Neural crest cell (in vitro differentiated cells): ENCODE results near the gene PCNX1. TPM values are rescaled to one million over a fixed set of nuclear protein-coding genes. Genes with fewer than 3 reads are reported as not detected.
"Not testable (repeated sequence)": the region's sequence is repeated elsewhere in the genome, so short reads cannot be mapped to it uniquely, and the experiment has no call there.

Source experiments
- DNase-seq: peaks from one replicate; pipeline ENCODE4 v3.0.0; 2021; ENCODE audit warnings: low read depth, mixed read lengths, low spot score
- H3K27ac Mint-ChIP-seq: one replicate; pipeline ENCODE4 v1.8.0; 2021; ENCODE audit warnings: mild to moderate bottlenecking, mixed read lengths; ENCODE audit not compliant: unreplicated experiment
- H3K27me3 Mint-ChIP-seq: 2 replicates; pipeline ENCODE4 v1.8.0; 2021; ENCODE audit warnings: low read depth, mild to moderate bottlenecking, mixed read lengths
- H3K36me3 Mint-ChIP-seq: 2 replicates; pipeline ENCODE4 v1.8.0; 2021; ENCODE audit warnings: low read depth, mild to moderate bottlenecking, mixed read lengths
- H3K4me1 Mint-ChIP-seq: 2 replicates; pipeline ENCODE4 v1.8.0; 2021; ENCODE audit warnings: mixed read lengths
- H3K4me3 Mint-ChIP-seq: one replicate; pipeline ENCODE4 v1.8.0; 2021; ENCODE audit warnings: mild to moderate bottlenecking, mixed read lengths
- H3K9me3 Mint-ChIP-seq: 2 replicates; pipeline ENCODE4 v1.8.0; 2021; ENCODE audit warnings: mixed read lengths
- total RNA-seq: library from RNA; stranded (reverse); gene quantifications from 2 replicates; pipeline ENCODE4 v1.2.1, GENCODE V29; 2021
- TF ChIP-seq, protein P1 (sequence below): fragments of 200-600 bp; sonication (generic); conservative IDR thresholded peaks from 2 replicates; pipeline ENCODE4 v1.5.0; 2021; ENCODE audit warnings: antibody characterized with exemption, mild to moderate bottlenecking

Gene PCNX1
- total RNA-seq, 1 donor from 2014 or later, result 50.3 TPM

DNA sequence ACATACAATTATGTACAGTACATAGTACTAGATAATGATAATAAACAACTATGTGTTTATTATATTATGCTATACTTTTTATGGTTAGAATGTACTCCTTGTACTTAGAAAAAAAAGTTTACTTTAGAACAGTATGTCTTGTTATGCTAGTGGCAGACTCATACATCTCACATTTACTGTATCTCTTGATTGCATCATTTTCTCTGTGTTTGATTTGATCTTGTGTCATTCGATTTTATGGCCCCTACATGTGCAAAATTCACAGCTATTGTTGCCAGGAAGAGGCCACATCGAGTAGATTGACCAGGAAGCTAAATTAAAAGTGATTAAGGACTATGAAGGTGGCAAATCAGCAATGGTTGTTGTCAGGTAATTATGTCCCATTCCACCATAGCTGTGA lies 153.0 kb downstream of the PCNX1 start:
- no peak for DNase-seq
- no peak overlapping the region for H3K27ac Mint-ChIP-seq
- TF ChIP-seq, protein P1, sequence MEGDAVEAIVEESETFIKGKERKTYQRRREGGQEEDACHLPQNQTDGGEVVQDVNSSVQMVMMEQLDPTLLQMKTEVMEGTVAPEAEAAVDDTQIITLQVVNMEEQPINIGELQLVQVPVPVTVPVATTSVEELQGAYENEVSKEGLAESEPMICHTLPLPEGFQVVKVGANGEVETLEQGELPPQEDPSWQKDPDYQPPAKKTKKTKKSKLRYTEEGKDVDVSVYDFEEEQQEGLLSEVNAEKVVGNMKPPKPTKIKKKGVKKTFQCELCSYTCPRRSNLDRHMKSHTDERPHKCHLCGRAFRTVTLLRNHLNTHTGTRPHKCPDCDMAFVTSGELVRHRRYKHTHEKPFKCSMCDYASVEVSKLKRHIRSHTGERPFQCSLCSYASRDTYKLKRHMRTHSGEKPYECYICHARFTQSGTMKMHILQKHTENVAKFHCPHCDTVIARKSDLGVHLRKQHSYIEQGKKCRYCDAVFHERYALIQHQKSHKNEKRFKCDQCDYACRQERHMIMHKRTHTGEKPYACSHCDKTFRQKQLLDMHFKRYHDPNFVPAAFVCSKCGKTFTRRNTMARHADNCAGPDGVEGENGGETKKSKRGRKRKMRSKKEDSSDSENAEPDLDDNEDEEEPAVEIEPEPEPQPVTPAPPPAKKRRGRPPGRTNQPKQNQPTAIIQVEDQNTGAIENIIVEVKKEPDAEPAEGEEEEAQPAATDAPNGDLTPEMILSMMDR, result no peak
- peaks cover 3% of the 10 kb centered on the region for H3K9me3 Mint-ChIP-seq
- no peak overlapping the region for H3K4me3 Mint-ChIP-seq
- H3K27me3 Mint-ChIP-seq, result no peaks in the 10 kb centered on the region
- peaks cover 30% of the 10 kb centered on the region for H3K36me3 Mint-ChIP-seq
- no peaks in the 10 kb centered on the region for H3K4me1 Mint-ChIP-seq

DNA sequence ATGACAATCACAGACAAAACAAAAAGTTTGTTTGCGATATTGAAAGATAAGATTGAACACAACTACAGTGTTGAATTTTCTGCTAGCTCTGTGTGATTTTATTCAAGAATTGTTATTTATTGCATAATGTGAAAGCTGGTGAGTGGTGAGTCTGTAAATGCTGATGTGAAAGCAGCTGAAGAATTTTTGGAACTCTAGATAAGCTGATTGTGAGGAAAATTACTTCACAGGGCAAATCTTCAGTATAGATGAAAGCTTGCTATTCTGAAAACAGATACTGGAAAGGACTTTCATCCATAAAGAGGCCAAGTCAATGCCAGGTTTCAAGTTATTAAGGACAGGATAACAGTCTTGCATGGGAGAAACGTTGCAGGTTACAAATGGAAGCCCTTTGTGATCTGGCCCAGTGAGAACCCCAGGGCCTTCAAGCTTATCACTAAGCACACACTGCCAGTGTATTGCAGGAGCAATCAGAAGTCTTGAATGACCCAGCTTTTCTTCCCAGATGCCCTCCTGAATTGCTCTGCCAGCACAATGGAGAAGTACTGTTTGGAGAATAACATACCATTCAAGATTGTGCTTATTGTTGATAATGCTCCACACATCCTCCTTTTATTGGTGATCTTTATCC lies 153.7 kb downstream of the PCNX1 start:
- peaks cover 37% of the 10 kb centered on the region for H3K36me3 Mint-ChIP-seq
- no peak for DNase-seq
- H3K9me3 Mint-ChIP-seq, result peaks cover 6% of the 10 kb centered on the region
- H3K27ac Mint-ChIP-seq, result no peak overlapping the region
- H3K4me1 Mint-ChIP-seq, result no peaks in the 10 kb centered on the region
- TF ChIP-seq, protein P1, result no peak
- H3K4me3 Mint-ChIP-seq, result no peak overlapping the region
- no peaks in the 10 kb centered on the region for H3K27me3 Mint-ChIP-seq

DNA sequence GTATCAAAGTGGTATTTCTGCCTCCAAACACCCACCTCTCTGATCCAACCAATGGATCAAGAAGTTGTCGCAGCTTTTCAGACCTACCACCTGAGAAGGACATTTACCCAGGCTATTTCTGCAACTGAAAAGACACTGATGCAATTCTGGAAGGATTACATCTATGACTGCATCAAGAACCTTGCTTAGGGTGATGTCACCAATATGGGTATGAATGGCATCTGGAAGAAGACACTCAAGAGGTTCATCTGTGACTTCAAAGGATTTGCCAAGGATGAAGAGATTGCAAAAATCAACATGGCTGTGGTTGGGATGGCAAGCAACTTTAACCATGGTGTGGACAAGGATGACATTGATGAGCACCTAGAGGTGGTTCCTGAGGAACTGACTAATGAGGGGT lies 154.2 kb downstream of the PCNX1 start:
- Mint-ChIP-seq H3K4me3 (no peak overlapping the region), H3K27me3 (no peaks in the 10 kb centered on the region), H3K9me3 (peaks cover 11% of the 10 kb centered on the region), H3K27ac (no peak overlapping the region), H3K4me1 (no peaks in the 10 kb centered on the region), H3K36me3 (peaks cover 42% of the 10 kb centered on the region)
- TF ChIP-seq, protein P1, result no peak
- DNase-seq, result no peak

DNA sequence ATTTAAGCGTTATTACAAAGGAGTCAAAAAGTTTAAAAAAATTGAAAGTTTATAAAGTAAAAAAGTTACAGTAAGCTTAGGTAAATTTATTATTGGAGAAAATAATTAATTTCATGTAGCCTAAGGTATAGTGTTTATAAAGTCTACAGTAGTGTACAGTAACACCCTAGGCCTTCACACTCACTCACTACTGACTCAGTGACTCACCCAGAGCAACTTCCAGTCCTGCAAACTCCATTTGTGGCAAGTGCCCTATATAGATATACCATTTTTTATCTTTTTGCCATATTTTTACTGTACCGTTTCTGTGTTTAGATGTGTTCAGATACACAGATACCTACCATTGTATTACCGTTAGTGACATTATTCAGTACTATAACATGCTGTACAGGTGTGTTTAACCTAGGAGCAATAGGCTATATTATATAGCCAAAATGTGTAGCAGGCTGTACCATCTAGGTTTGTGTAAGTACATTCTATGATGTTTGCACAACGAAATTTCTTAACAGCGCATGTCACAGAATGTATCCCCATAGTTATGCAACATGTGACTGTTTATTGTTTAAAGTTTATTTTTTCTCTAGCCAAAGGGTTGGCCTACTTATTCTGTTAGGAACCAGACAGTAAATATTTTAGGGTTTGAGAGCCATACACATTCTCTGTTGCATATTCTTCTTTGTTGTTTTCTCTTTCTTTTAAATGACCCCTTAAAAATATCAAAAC lies 155.5 kb downstream of the PCNX1 start:
- Mint-ChIP-seq H3K36me3 (peaks cover 54% of the 10 kb centered on the region), H3K9me3 (peaks cover 12% of the 10 kb centered on the region), H3K27ac (no peak overlapping the region), H3K4me1 (no peaks in the 10 kb centered on the region), H3K4me3 (no peak overlapping the region), H3K27me3 (no peaks in the 10 kb centered on the region)
- no peak for DNase-seq
- TF ChIP-seq, protein P1, result no peak

DNA sequence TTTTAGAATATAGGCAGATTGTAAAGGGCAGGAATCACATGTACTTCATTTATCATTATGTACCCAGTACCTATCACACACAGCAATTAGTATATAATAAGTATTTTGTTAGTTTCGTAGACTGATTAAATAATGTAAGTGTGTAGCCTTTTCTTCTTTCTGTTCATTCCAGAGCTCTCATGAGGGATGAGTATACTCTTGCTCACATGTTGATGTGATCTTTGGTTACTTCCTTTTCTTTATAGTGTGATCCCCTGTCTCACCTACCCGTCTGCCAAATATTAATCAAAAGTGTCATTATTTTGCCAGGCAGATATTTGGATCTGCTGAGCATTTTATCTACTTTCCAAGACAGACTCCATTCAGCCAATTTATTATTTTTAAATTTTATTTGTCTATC lies 156.1 kb downstream of the PCNX1 start:
- Mint-ChIP-seq H3K27me3 (no peaks in the 10 kb centered on the region), H3K4me3 (no peak overlapping the region), H3K4me1 (no peaks in the 10 kb centered on the region), H3K36me3 (peaks cover 52% of the 10 kb centered on the region), H3K9me3 (peaks cover 12% of the 10 kb centered on the region), H3K27ac (no peak overlapping the region)
- DNase-seq, result no peak
- TF ChIP-seq, protein P1, result no peak

DNA sequence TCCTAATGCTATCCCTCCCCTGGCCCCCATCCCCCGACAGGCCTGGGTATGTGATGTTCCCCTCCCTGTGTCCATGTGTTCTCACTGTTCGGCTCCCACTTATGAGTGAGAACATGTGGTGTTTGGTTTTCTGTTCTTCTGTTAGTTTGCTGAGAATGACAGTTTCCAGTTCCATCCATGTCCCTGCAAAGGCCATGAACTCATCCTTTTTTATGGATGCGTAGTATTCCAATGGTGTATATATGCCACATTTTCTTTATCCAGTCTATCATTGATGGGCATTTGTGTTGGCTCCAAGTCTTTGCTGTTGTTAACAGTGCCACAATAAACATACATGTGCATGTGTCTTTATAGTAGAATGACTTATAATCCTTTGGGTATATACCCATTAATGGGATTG lies 157.5 kb downstream of the PCNX1 start:
- not testable (repeated sequence) for H3K27me3 Mint-ChIP-seq, H3K4me3 Mint-ChIP-seq
- peaks cover 53% of the 10 kb centered on the region for H3K36me3 Mint-ChIP-seq

More for the DNA sequence above, 157.5 kb downstream of the PCNX1 start:
- not testable (repeated sequence) for DNase-seq, H3K4me1 Mint-ChIP-seq, H3K27ac Mint-ChIP-seq
- peaks cover 12% of the 10 kb centered on the region for H3K9me3 Mint-ChIP-seq
